Stimulated activated naive CD8-positive, alpha-beta T cell treated with anti-CD3 and anti-CD28 coated beads, Interleukin-15, Interleukin-2, amounts not matched to agents 100 ng/mL and 50 ng/mL, for 24 hours (primary cell): ENCODE data around the gene SMURF2.

Experiments
- H3K27ac Mint-ChIP-seq: one replicate; pipeline ENCODE4 v1.8.0; 2021; ENCODE audit warnings: mild to moderate bottlenecking, mixed read lengths
- H3K27me3 Mint-ChIP-seq: one replicate; pipeline ENCODE4 v1.8.0; 2021; ENCODE audit warnings: mixed read lengths
- H3K36me3 Mint-ChIP-seq: one replicate; pipeline ENCODE4 v1.8.0; 2021; ENCODE audit warnings: low read depth, mixed read lengths
- H3K4me1 Mint-ChIP-seq: one replicate; pipeline ENCODE4 v1.8.0; 2021; ENCODE audit warnings: low read depth, mixed read lengths
- H3K4me3 Mint-ChIP-seq: one replicate; pipeline ENCODE4 v1.8.0; 2021; ENCODE audit warnings: mild to moderate bottlenecking, mixed read lengths
- H3K9me3 Mint-ChIP-seq: one replicate; pipeline ENCODE4 v1.8.0; 2021; ENCODE audit warnings: mixed read lengths

The SMURF2 gene

GRCh38 chr17:64655704-64656103, 6.4 kb downstream of the SMURF2 start:
- Mint-ChIP-seq H3K27ac (no peak overlapping the region), H3K9me3 (no peaks in the 10 kb centered on the region), H3K4me3 (no peak overlapping the region), H3K36me3 (peaks cover 9% of the 10 kb centered on the region), H3K27me3 (no peaks in the 10 kb centered on the region), H3K4me1 (peaks cover 51% of the 10 kb centered on the region)

GRCh38 chr17:64653985-64654355, 8.1 kb downstream of the SMURF2 start:
- no peaks in the 10 kb centered on the region for H3K27me3 Mint-ChIP-seq
- H3K4me1 Mint-ChIP-seq: peaks cover 46% of the 10 kb centered on the region
- no peaks in the 10 kb centered on the region for H3K9me3 Mint-ChIP-seq
- no peak overlapping the region for H3K4me3 Mint-ChIP-seq
- H3K27ac Mint-ChIP-seq: peak overlapping the region; percentile 52
- peaks cover 10% of the 10 kb centered on the region for H3K36me3 Mint-ChIP-seq

DNA sequence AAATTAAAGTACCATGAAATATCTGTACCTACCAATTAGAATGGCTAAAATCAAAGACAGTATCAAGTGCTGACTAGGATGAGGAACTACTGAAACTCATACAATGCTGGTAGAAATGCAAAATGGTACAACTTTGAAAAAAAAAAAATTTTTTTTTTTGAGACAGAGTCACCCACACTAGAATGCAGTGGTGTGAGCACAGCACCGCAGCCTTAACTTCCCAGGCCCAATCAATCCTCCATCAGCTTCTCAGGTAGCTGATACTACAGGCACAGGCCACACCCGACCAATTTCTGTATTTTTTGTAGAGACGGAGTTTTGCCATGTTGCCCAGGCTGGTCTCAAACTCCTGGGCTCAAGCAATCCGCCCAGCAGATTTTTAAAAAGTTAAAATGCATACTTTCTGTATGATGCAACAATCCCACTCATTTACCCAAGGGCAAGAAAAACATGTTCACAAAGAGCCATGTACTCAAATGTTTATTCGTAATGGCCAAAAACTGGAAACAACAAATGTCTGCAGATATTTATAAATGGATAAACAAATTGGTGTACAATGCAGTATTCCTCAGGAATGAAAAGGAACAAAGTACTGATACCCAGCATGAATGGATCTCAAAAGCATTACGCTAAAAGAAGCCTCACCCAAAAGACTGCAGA, 8.7 kb downstream of the SMURF2 start:
- H3K27me3 Mint-ChIP-seq: no peaks in the 10 kb centered on the region
- H3K27ac Mint-ChIP-seq: peak overlapping the region; percentile 52
- H3K9me3 Mint-ChIP-seq: no peaks in the 10 kb centered on the region
- H3K4me1 Mint-ChIP-seq: peaks cover 48% of the 10 kb centered on the region
- no peak overlapping the region for H3K4me3 Mint-ChIP-seq
- peaks cover 13% of the 10 kb centered on the region for H3K36me3 Mint-ChIP-seq

- H3K4me1 Mint-ChIP-seq: peaks cover 43% of the 10 kb centered on the region
- no peaks in the 10 kb centered on the region for H3K9me3 Mint-ChIP-seq
- H3K36me3 Mint-ChIP-seq: peaks cover 13% of the 10 kb centered on the region
- H3K27me3 Mint-ChIP-seq: no peaks in the 10 kb centered on the region
- peak overlapping the region; percentile 55 for H3K27ac Mint-ChIP-seq
- no peak overlapping the region for H3K4me3 Mint-ChIP-seq
Observed at GRCh38 chr17:64651889-64652288, 10.2 kb downstream of the SMURF2 start.

- H3K36me3 Mint-ChIP-seq: peaks cover 11% of the 10 kb centered on the region
- no peaks in the 10 kb centered on the region for H3K27me3 Mint-ChIP-seq
- peaks cover 40% of the 10 kb centered on the region for H3K4me1 Mint-ChIP-seq
- no peak overlapping the region for H3K4me3 Mint-ChIP-seq
- H3K9me3 Mint-ChIP-seq: no peaks in the 10 kb centered on the region
- peak overlapping the region; percentile 31 for H3K27ac Mint-ChIP-seq
Observed at GRCh38 chr17:64648234-64648633, 13.9 kb downstream of the SMURF2 start.

DNA sequence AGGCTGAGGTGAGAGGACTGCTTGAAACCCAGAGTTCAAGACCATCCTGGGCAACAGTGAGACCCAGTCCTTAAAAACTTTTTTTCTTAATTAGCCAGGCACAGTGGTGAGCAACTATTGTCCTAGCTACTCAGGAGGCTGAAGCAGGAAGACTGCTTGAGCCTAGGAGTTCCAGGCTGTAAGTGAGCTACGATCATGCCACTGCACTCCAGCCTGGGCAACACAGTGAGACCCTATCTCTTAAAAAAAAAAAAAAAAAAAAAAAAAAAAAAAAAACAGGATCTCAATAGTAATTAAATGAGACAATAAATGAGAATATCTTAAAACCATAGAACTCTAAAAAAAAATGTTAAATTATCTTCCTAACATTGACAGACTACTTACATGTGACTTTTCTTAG, 14.3 kb downstream of the SMURF2 start:
- Mint-ChIP-seq H3K27ac (no peak overlapping the region), H3K9me3 (no peaks in the 10 kb centered on the region), H3K27me3 (no peaks in the 10 kb centered on the region), H3K4me1 (peaks cover 36% of the 10 kb centered on the region), H3K36me3 (peaks cover 11% of the 10 kb centered on the region), H3K4me3 (no peak overlapping the region)

- Mint-ChIP-seq H3K27me3 (no peaks in the 10 kb centered on the region), H3K4me1 (peaks cover 35% of the 10 kb centered on the region), H3K4me3 (no peak overlapping the region), H3K36me3 (peaks cover 9% of the 10 kb centered on the region), H3K9me3 (no peaks in the 10 kb centered on the region), H3K27ac (no peak overlapping the region)
Observed at GRCh38 chr17:64639516-64639915, 22.6 kb downstream of the SMURF2 start.

DNA sequence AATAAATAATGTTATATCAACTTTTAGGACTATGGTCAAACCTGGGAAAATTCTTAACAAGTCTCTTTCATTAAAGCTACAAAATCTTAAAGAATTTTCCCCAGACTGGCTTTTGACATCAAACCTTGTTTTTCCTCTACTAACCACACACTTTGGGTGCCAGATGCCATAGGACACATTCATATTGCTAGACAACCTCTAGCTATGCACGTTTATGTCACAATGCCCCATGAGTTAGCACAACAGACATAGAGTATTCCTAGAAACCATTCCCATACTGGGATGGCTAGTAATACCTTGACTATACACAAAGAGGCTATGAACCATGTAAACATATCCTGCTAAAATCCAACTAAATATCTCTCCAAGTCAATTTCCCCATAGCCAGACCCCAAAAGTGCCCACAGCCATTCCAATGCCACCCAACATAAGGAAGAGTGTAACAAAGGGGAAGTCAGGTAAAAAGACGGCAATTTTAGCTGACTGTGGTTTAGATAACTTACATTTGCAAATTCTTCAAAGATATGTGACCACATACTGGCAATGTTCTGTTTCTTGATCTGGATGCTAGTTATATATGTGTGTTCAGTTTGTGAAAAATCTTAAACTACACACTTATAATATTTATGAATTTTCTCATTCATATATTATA, 23.4 kb downstream of the SMURF2 start:
- peaks cover 9% of the 10 kb centered on the region for H3K36me3 Mint-ChIP-seq
- peaks cover 43% of the 10 kb centered on the region for H3K4me1 Mint-ChIP-seq
- peak overlapping the region; percentile 5 for H3K27ac Mint-ChIP-seq
- no peaks in the 10 kb centered on the region for H3K27me3 Mint-ChIP-seq
- H3K9me3 Mint-ChIP-seq: no peaks in the 10 kb centered on the region
- H3K4me3 Mint-ChIP-seq: no peak overlapping the region

DNA sequence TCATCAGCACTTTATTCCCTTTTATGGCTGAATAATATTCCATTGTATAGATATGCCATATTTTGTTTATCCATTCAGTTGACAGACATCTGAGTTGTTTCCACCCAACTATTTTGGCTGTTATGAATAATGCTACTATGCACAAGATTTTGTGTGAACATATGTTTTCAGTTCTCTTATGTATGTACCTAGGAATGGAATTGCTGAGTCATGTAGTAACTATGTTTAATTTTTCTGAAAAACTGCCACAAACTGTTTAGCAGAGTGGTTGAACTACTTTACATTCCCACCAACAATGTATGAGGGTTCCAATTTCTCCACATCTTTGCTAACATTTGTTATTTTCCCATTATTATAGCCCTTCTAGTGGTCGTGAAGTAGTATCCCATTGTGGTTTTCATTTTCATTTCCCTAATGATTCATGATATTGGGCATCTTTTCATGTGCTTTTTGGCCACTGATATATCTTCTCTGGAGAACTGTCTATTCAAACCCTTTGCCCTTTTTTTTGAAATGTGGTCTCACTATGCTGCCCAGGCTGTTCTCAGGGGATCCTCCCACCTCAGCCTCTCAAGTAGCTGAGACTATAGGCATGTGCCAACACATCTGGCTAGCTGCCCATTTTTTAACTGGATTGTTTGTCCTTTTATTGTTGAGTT, 26.3 kb downstream of the SMURF2 start:
- peak overlapping the region; percentile 92 for H3K27ac Mint-ChIP-seq
- peak overlapping the region; percentile 21 for H3K4me3 Mint-ChIP-seq
- no peaks in the 10 kb centered on the region for H3K27me3 Mint-ChIP-seq
- no peaks in the 10 kb centered on the region for H3K9me3 Mint-ChIP-seq
- H3K36me3 Mint-ChIP-seq: peaks cover 5% of the 10 kb centered on the region
- H3K4me1 Mint-ChIP-seq: peaks cover 63% of the 10 kb centered on the region

- Mint-ChIP-seq H3K9me3 (no peaks in the 10 kb centered on the region), H3K27me3 (no peaks in the 10 kb centered on the region), H3K27ac (peak overlapping the region; percentile 83), H3K4me3 (peak overlapping the region; percentile 18), H3K4me1 (peaks cover 71% of the 10 kb centered on the region), H3K36me3 (peaks cover 5% of the 10 kb centered on the region)
Observed at GRCh38 chr17:64634218-64634617, 27.9 kb downstream of the SMURF2 start.

DNA sequence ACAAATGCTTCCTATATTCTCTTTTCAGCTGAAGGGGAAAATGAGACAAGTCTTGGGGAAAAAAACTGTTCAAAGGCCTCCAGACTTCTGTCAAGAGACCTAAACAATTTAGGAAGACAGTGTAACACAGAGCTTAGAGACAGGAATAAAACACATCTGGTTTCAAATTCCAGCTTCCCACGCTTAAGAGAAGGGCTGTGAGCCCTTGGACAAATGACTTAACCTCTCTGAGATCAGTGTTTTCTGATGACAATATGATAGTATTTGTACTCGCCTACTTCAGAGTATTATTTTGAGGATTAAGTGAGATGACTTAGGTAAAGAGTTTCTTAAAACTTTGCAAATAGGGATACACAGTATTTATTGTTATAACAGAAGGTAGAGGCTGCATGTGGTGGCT, 29.5 kb downstream of the SMURF2 start:
- Mint-ChIP-seq H3K27me3 (no peaks in the 10 kb centered on the region), H3K36me3 (peaks cover 5% of the 10 kb centered on the region), H3K4me3 (no peak overlapping the region), H3K27ac (peak overlapping the region; percentile 18), H3K9me3 (no peaks in the 10 kb centered on the region), H3K4me1 (peaks cover 81% of the 10 kb centered on the region)

GRCh38 chr17:64632194-64632593, 29.9 kb downstream of the SMURF2 start:
- no peaks in the 10 kb centered on the region for H3K9me3 Mint-ChIP-seq
- H3K4me3 Mint-ChIP-seq: no peak overlapping the region
- no peak overlapping the region for H3K27ac Mint-ChIP-seq
- peaks cover 85% of the 10 kb centered on the region for H3K4me1 Mint-ChIP-seq
- no peaks in the 10 kb centered on the region for H3K27me3 Mint-ChIP-seq
- H3K36me3 Mint-ChIP-seq: peaks cover 5% of the 10 kb centered on the region

- Mint-ChIP-seq H3K27me3 (no peaks in the 10 kb centered on the region), H3K4me1 (peaks cover 81% of the 10 kb centered on the region), H3K27ac (no peak overlapping the region), H3K9me3 (no peaks in the 10 kb centered on the region), H3K4me3 (no peak overlapping the region), H3K36me3 (peaks cover 4% of the 10 kb centered on the region)
Observed at GRCh38 chr17:64630309-64631223, 31.5 kb downstream of the SMURF2 start.

DNA sequence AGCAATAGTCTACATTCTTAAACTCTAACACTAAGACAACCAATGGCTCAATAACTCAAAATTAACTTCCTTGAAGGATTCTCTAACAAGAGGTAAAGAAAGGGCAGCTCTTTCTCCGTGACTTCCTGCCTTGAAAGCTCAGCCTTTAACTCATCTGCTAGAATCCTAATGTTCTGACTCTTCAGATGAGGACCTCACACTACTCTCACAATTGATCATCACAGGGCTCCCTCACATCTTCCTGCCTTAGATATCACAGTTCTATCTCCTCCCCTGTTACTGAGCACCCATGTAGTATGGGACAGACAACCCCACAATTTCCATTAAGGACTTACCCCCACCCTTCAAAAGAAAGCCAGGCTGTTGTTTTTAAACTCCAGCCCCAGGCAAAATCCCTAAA, 33.5 kb downstream of the SMURF2 start:
- peak overlapping the region; percentile 55 for H3K4me3 Mint-ChIP-seq

GRCh38 chr17:64627797-64628196, 34.3 kb downstream of the SMURF2 start:
- Mint-ChIP-seq H3K9me3 (no peaks in the 10 kb centered on the region), H3K27me3 (no peaks in the 10 kb centered on the region), H3K4me3 (peak overlapping the region; percentile 55), H3K27ac (peak overlapping the region; percentile 65), H3K4me1 (peaks cover 60% of the 10 kb centered on the region), H3K36me3 (no peaks in the 10 kb centered on the region)

More for the DNA sequence above, 33.5 kb downstream of the SMURF2 start:
- peaks cover 64% of the 10 kb centered on the region for H3K4me1 Mint-ChIP-seq
- no peaks in the 10 kb centered on the region for H3K27me3 Mint-ChIP-seq
- H3K9me3 Mint-ChIP-seq: no peaks in the 10 kb centered on the region
- no peaks in the 10 kb centered on the region for H3K36me3 Mint-ChIP-seq
- peak overlapping the region; percentile 65 for H3K27ac Mint-ChIP-seq
